ENCODE data around the gene HCK.

DNA sequence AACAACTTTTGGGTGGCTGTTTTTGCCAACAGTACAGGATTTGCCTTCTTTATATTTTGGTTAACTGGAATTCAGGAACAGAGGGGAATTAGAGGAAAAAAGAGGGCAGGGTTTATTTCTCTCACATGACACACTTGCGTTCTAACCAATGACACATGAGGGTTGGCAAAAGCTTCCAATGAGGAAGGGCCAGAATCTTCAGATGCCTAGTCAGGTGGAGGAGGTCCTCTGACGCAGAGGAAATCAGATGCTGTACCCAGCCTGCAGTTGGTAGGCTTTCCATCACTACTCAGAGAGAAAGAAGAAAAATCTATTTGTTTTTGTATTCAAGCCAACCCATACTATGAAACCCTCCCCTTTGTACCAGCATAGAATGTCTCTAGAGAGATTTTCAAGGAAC lies 78.3 kb downstream of the HCK start:
- TF ChIP-seq, protein P1, sequence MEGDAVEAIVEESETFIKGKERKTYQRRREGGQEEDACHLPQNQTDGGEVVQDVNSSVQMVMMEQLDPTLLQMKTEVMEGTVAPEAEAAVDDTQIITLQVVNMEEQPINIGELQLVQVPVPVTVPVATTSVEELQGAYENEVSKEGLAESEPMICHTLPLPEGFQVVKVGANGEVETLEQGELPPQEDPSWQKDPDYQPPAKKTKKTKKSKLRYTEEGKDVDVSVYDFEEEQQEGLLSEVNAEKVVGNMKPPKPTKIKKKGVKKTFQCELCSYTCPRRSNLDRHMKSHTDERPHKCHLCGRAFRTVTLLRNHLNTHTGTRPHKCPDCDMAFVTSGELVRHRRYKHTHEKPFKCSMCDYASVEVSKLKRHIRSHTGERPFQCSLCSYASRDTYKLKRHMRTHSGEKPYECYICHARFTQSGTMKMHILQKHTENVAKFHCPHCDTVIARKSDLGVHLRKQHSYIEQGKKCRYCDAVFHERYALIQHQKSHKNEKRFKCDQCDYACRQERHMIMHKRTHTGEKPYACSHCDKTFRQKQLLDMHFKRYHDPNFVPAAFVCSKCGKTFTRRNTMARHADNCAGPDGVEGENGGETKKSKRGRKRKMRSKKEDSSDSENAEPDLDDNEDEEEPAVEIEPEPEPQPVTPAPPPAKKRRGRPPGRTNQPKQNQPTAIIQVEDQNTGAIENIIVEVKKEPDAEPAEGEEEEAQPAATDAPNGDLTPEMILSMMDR (IDR thresholded peaks at IDR 0.05): no peak
- TF ChIP-seq POLR2A (IDR thresholded peaks at IDR 0.05): no peak

Measured in Peyer's patch (tissue), 4 donors.